SK-N-SH treated with all-trans-retinoic acid at 6 μM for 48 hours (cell line): ENCODE results near the gene STK4.

Experiments used
- ATAC-seq: fragments of 200-7000 bp; cut with Tn5 transposase; 3 replicates; pipeline ENCODE4 v1.9.1; 2020; ENCODE audit warnings: mild to moderate bottlenecking, moderate library complexity
- ARNTL ChIP-seq: fragments of 450-650 bp; formaldehyde crosslinking; IDR thresholded peaks from 2 replicates; pipeline ENCODE4 v1.5.0; 2020; ENCODE audit warnings: low read depth, mild to moderate bottlenecking, moderate library complexity, borderline replicate concordance
- BACH2 ChIP-seq: fragments of 250-450 bp; sonication (Bioruptor Pico); IDR thresholded peaks from 2 replicates; pipeline ENCODE4 v1.9.0; 2021; ENCODE audit warnings: mild to moderate bottlenecking, borderline replicate concordance
- CSDC2 ChIP-seq: fragments of 250-450 bp; sonication (Bioruptor Pico); IDR thresholded peaks from 2 replicates; pipeline ENCODE4 v1.5.0; 2020; ENCODE audit warnings: mild to moderate bottlenecking, moderate library complexity
- CSRNP3 ChIP-seq: fragments of 250-450 bp; sonication (Bioruptor Pico); IDR thresholded peaks from 2 replicates; pipeline ENCODE4 v1.5.1; 2021; ENCODE audit warnings: mild to moderate bottlenecking, moderate library complexity
- ESRRG ChIP-seq: fragments of 250-450 bp; sonication (Bioruptor Pico); IDR thresholded peaks from 2 replicates; pipeline ENCODE4 v1.6.1; 2021; ENCODE audit warnings: mild to moderate bottlenecking
- PATZ1 ChIP-seq: fragments of 250-450 bp; sonication (Bioruptor Pico); IDR thresholded peaks from 2 replicates; pipeline ENCODE4 v1.8.0; 2020; ENCODE audit warnings: mild to moderate bottlenecking, moderate library complexity, borderline replicate concordance
- POU6F1 ChIP-seq: fragments of 250-450 bp; sonication (Bioruptor Pico); IDR thresholded peaks from 2 replicates; pipeline ENCODE4 v1.8.0; 2021; ENCODE audit warnings: low read depth, mild to moderate bottlenecking, moderate library complexity, borderline replicate concordance
- PPARA ChIP-seq: fragments of 250-450 bp; sonication (Bioruptor Pico); IDR thresholded peaks from 2 replicates; pipeline ENCODE4 v1.5.0; 2020; ENCODE audit warnings: mild to moderate bottlenecking, borderline replicate concordance
- RARB ChIP-seq: fragments of 250-450 bp; sonication (Bioruptor Pico); IDR thresholded peaks from 2 replicates; pipeline ENCODE4 v1.8.0; 2021; ENCODE audit warnings: mild to moderate bottlenecking, moderate library complexity
- TCF4 ChIP-seq: fragments of 250-450 bp; sonication (Bioruptor Pico); IDR thresholded peaks from 2 replicates; pipeline ENCODE4 v1.8.0; 2021; ENCODE audit warnings: mild to moderate bottlenecking, moderate library complexity, borderline replicate concordance
- TOX ChIP-seq: fragments of 250-450 bp; sonication (Bioruptor Pico); IDR thresholded peaks from 2 replicates; pipeline ENCODE4 v1.8.0; 2021; ENCODE audit warnings: mild to moderate bottlenecking, moderate library complexity, borderline replicate concordance
- TSHZ2 ChIP-seq: fragments of 250-450 bp; sonication (Bioruptor Pico); IDR thresholded peaks from 2 replicates; pipeline ENCODE4 v1.5.0; 2020; ENCODE audit warnings: mild to moderate bottlenecking, moderate library complexity
- ZC3H10 ChIP-seq: fragments of 250-450 bp; sonication (Bioruptor Pico); IDR thresholded peaks from 2 replicates; pipeline ENCODE4 v1.5.1; 2021; ENCODE audit warnings: mild to moderate bottlenecking, moderate library complexity
- ZNF565 ChIP-seq: fragments of 450-650 bp; formaldehyde crosslinking; conservative IDR thresholded peaks from 2 replicates; pipeline ENCODE4 v1.5.0; 2020; ENCODE audit warnings: low read depth, mild to moderate bottlenecking, moderate library complexity
- TF ChIP-seq, protein P1 (sequence below): fragments of 250-450 bp; sonication (Bioruptor Pico); IDR thresholded peaks from 2 replicates; pipeline ENCODE4 v1.5.1; 2020; ENCODE audit warnings: low read depth, mild to moderate bottlenecking, moderate library complexity

Gene STK4

GRCh38 chr20:44979090-44979621 lies 12.8 kb downstream of the STK4 start:
- TF ChIP-seq ZC3H10 (CRISPR knock-in tag), result no peak
- TF ChIP-seq TCF4 (CRISPR knock-in tag), result no peak
- TF ChIP-seq RARB (CRISPR knock-in tag), result no peak
- no peak for TF ChIP-seq BACH2 (CRISPR knock-in tag)
- no peak for TF ChIP-seq PPARA
- TF ChIP-seq ESRRG (CRISPR knock-in tag), result no peak
- TF ChIP-seq ARNTL (CRISPR knock-in tag), result no peak
- no peak for TF ChIP-seq CSDC2 (CRISPR knock-in tag)
- no peak for TF ChIP-seq ZNF565 (CRISPR knock-in tag)
- TF ChIP-seq POU6F1 (CRISPR knock-in tag), result no peak
- ATAC-seq, result no peak

- no peak for ATAC-seq
- TF ChIP-seq TSHZ2 (CRISPR knock-in tag) (no peak), TCF4 (CRISPR knock-in tag) (no peak)
- TF ChIP-seq, all 23 proteins: peak for 0
Measured at GRCh38 chr20:44981736-44982406, 15.6 kb downstream of the STK4 start.

GRCh38 chr20:44983093-44983674 lies 16.9 kb downstream of the STK4 start:
- TF ChIP-seq RARB (CRISPR knock-in tag), result no peak
- TF ChIP-seq ZNF565 (CRISPR knock-in tag), result no peak
- TF ChIP-seq PATZ1, result no peak
- TF ChIP-seq, protein P1, sequence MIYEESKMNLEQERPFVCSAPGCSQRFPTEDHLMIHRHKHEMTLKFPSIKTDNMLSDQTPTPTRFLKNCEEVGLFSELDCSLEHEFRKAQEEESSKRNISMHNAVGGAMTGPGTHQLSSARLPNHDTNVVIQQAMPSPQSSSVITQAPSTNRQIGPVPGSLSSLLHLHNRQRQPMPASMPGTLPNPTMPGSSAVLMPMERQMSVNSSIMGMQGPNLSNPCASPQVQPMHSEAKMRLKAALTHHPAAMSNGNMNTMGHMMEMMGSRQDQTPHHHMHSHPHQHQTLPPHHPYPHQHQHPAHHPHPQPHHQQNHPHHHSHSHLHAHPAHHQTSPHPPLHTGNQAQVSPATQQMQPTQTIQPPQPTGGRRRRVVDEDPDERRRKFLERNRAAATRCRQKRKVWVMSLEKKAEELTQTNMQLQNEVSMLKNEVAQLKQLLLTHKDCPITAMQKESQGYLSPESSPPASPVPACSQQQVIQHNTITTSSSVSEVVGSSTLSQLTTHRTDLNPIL (CRISPR knock-in tag), result no peak
- no peak for TF ChIP-seq ESRRG (CRISPR knock-in tag)
- TF ChIP-seq TOX (CRISPR knock-in tag), result no peak
- no peak for TF ChIP-seq CSRNP3 (CRISPR knock-in tag)
- no peak for ATAC-seq

GRCh38 chr20:44988631-44989171 lies 22.4 kb downstream of the STK4 start:
- no peak for TF ChIP-seq ARNTL (CRISPR knock-in tag)
- no peak for ATAC-seq
